Gastroesophageal sphincter (tissue), 4 donors: Measurements from ENCODE around the gene ZNF175. TPM values are rescaled to one million over a fixed set of nuclear protein-coding genes. Genes with fewer than 3 reads are reported as not detected.

Source experiments
- ATAC-seq: fragments of 150-250 bp; one replicate; pipeline ENCODE4 v1.9.1; 2016; ENCODE audit warnings: mild to moderate bottlenecking, moderate library complexity
- H3K27ac ChIP-seq, 4 donors: fragments of 200-600 bp; sonication (generic) in 3 of 4; 1 replicate in 3 of 4; 2 replicates in 1 of 4; pipeline ENCODE4 v1.5.1; 2016 to 2019
- H3K27me3 ChIP-seq: fragments of 200-600 bp; sonication (generic); one replicate; pipeline ENCODE4 v1.5.1; 2019
- H3K36me3 ChIP-seq, 2 donors: fragments of 200-600 bp; sonication (generic); one replicate each; pipeline ENCODE4 v1.5.1; 2019; ENCODE audit warnings: control low read depth in 1 of 2
- H3K4me1 ChIP-seq, 3 donors: fragments of 200-600 bp; sonication (generic); 1 replicate in 2 of 3; 2 replicates in 1 of 3; pipeline ENCODE4 v1.5.1; 2016 to 2019; ENCODE audit warnings: control low read depth in 2 of 3
- H3K4me3 ChIP-seq, 2 donors: fragments of 200-600 bp; sonication (generic); one replicate each; pipeline ENCODE4 v1.5.1; 2019; ENCODE audit warnings: mild to moderate bottlenecking in 1 of 2, moderate library complexity in 1 of 2
- H3K9me3 ChIP-seq, 3 donors: fragments of 200-600 bp; sonication (generic); one replicate each; pipeline ENCODE4 v1.5.1; 2017 to 2019; ENCODE audit warnings: control low read depth in 2 of 3
- CTCF ChIP-seq, 4 experiments: fragments of 200-600 bp in 2 of 4; fragments of 450-650 bp in 2 of 4; sonication (generic) in 1 of 4; IDR thresholded peaks; one replicate each; pipeline ENCODE4 v1.5.1; 2017 to 2019; ENCODE audit warnings: antibody characterized with exemption in 4 of 4, mild to moderate bottlenecking in 2 of 4, moderate library complexity in 2 of 4
- EP300 ChIP-seq: sonication (generic); formaldehyde crosslinking; IDR thresholded peaks from one replicate; pipeline ENCODE4 v1.6.1; 2017; ENCODE audit warnings: antibody characterized with exemption, mild to moderate bottlenecking
- POLR2A ChIP-seq, 2 donors: fragments of 450-650 bp; IDR thresholded peaks; one replicate each; pipeline ENCODE4 v1.6.1; 2017; ENCODE audit warnings: antibody characterized with exemption in 2 of 2, mild to moderate bottlenecking in 2 of 2, moderate library complexity in 1 of 2
- POLR2AphosphoS5 ChIP-seq: sonication (generic); formaldehyde crosslinking; IDR thresholded peaks from one replicate; pipeline ENCODE4 v1.6.1; 2017; ENCODE audit warnings: antibody characterized with exemption
- WGBS, 2 donors: methylation state at CpG; one replicate each; pipeline ENCODE4 v1.1.5; 2018; ENCODE audit warnings: low coverage in 1 of 2; 5-methylcytosine and 5-hydroxymethylcytosine counted together
- total RNA-seq, 4 donors: library from RNA; depleted of rRNA; stranded (reverse); fragments of >200 nt; gene quantifications; one replicate each; pipeline ENCODE4 v1.1.0, GENCODE V29; 2016

Gene ZNF175
- total RNA-seq, 4 donors from 2014 or later = 6.5 to 12.8 (median 7.3) TPM

- no peak for ATAC-seq
- no peak overlapping the region for H3K4me3 ChIP-seq
Measured at GRCh38 chr19:51550848-51551672, 20.0 kb upstream of the ZNF175 start.

GRCh38 chr19:51551673-51552432, 19.2 kb upstream of the ZNF175 start:
- ATAC-seq = no peak
- WGBS, 2 donors = 36% methylated on average over 3 of the region's 3 CpGs; no CpG with 5 or more reads in 1 of the 2 donors

More at GRCh38 chr19:51550848-51551672, 20.0 kb upstream of the ZNF175 start:
- no peak overlapping the region for H3K27ac ChIP-seq
- 75 to 100% methylated on average over 1 to 8 of the region's 20 CpGs for WGBS, 2 donors
- no peaks in the 10 kb centered on the region for H3K36me3 ChIP-seq
- TF ChIP-seq POLR2AphosphoS5 = no peak
- TF ChIP-seq EP300 = no peak
- no peak for TF ChIP-seq POLR2A (IDR thresholded peaks at IDR 0.05)
- no peak for TF ChIP-seq CTCF (IDR thresholded peaks at IDR 0.05)
- H3K4me1 ChIP-seq = no peaks in the 10 kb centered on the region
- peaks cover 87% of the 10 kb centered on the region for H3K27me3 ChIP-seq
- no peaks in the 10 kb centered on the region for H3K9me3 ChIP-seq

GRCh38 chr19:51552608-51552995, 18.5 kb upstream of the ZNF175 start:
- no peak for TF ChIP-seq POLR2AphosphoS5
- no peak for TF ChIP-seq CTCF (IDR thresholded peaks at IDR 0.05)
- no peak for TF ChIP-seq POLR2A (IDR thresholded peaks at IDR 0.05)
- TF ChIP-seq EP300 = no peak
- H3K36me3 ChIP-seq = no peaks in the 10 kb centered on the region
- WGBS, 2 donors = 0 to 29% methylated on average over 1 of the region's 1 CpG
- H3K27me3 ChIP-seq = peaks cover 79% of the 10 kb centered on the region
- H3K27ac ChIP-seq = no peak overlapping the region
- H3K9me3 ChIP-seq = no peaks in the 10 kb centered on the region
- ATAC-seq = no peak
- no peak overlapping the region for H3K4me3 ChIP-seq
- H3K4me1 ChIP-seq = no peaks in the 10 kb centered on the region

More at GRCh38 chr19:51551673-51552432, 19.2 kb upstream of the ZNF175 start:
- H3K27ac ChIP-seq = no peak overlapping the region
- no peaks in the 10 kb centered on the region for H3K9me3 ChIP-seq
- TF ChIP-seq CTCF (IDR thresholded peaks at IDR 0.05) (no peak), POLR2A (IDR thresholded peaks at IDR 0.05) (no peak), POLR2AphosphoS5 (no peak), EP300 (no peak)
- no peaks in the 10 kb centered on the region for H3K36me3 ChIP-seq
- H3K4me3 ChIP-seq = no peak overlapping the region
- H3K27me3 ChIP-seq = peaks cover 84% of the 10 kb centered on the region
- H3K4me1 ChIP-seq = no peaks in the 10 kb centered on the region

GRCh38 chr19:51552996-51553725, 17.9 kb upstream of the ZNF175 start:
- Histone ChIP-seq H3K4me1 (no peaks in the 10 kb centered on the region), H3K27ac (no peak overlapping the region), H3K36me3 (no peaks in the 10 kb centered on the region), H3K9me3 (no peaks in the 10 kb centered on the region), H3K4me3 (no peak overlapping the region), H3K27me3 (peaks cover 77% of the 10 kb centered on the region)
- WGBS, 2 donors = 22 to 34% methylated on average over 4 to 5 of the region's 20 CpGs
- TF ChIP-seq EP300 (no peak), POLR2AphosphoS5 (no peak), CTCF (IDR thresholded peaks at IDR 0.05) (no peak), POLR2A (IDR thresholded peaks at IDR 0.05) (no peak)
- ATAC-seq = no peak
